Left lung (tissue), 10 donors: ENCODE measurements around the gene PLEKHG1. TPM values are rescaled to one million over a fixed set of nuclear protein-coding genes. Genes with fewer than 3 reads are reported as not detected.

Experiments used
- ATAC-seq: fragments of 200-7000 bp; cut with Tn5 transposase; one replicate; pipeline ENCODE4 v1.9.1; 2020; ENCODE audit warnings: moderate library complexity
- DNase-seq, 4 donors: peaks; one replicate each; pipeline ENCODE4 v3.0.0-alpha.2; 2013 to 2020
- H3K27ac ChIP-seq, 2 donors: fragments of 200-600 bp; sonication (generic) in 1 of 2; one replicate each; pipeline versions ENCODE4 v1.5.0 to v1.8.0; 2020 to 2021
- H3K27me3 ChIP-seq, 2 donors: fragments of 200-600 bp; sonication (generic) in 1 of 2; one replicate each; pipeline versions ENCODE4 v1.5.0 to v1.8.0; 2020 to 2021
- H3K36me3 ChIP-seq, 2 donors: fragments of 200-600 bp; sonication (generic) in 1 of 2; one replicate each; pipeline versions ENCODE4 v1.5.0 to v1.8.0; 2020 to 2021
- H3K4me1 ChIP-seq, 2 donors: fragments of 200-600 bp; one replicate each; pipeline ENCODE4 v1.8.0; 2021
- H3K4me3 ChIP-seq, 2 donors: fragments of 200-600 bp; sonication (generic) in 1 of 2; one replicate each; pipeline versions ENCODE4 v1.5.0 to v1.8.0; 2020 to 2021; ENCODE audit warnings: mild to moderate bottlenecking in 1 of 2
- H3K9me3 ChIP-seq, 2 donors: fragments of 200-600 bp; sonication (generic) in 1 of 2; one replicate each; pipeline versions ENCODE4 v1.5.0 to v1.8.0; 2020 to 2021
- intact Hi-C, 2 donors: fragments of 100-400 bp; cut with DNase I; formaldehyde crosslinking; loops; one replicate each; pipeline versions ENCODE4 v1.11.2 to v1.14.2; 2022
- polyA plus RNA-seq, 6 donors: library from polyadenylated mRNA; unstranded; fragments of 120-200 nt; gene quantifications; one replicate each; pipeline ENCODE4 v1.2.1, GENCODE V29; 2013; ENCODE audit not compliant: insufficient read length in 6 of 6
- total RNA-seq, 2 donors: library from RNA; stranded (reverse); fragmentation: NEBNext Ultra II Directional; extraction: Animal tissue kit (Norgen Biotek cat#: 25700); gene quantifications; one replicate each; pipeline ENCODE4 v1.2.1, GENCODE V29; 2021
- TF ChIP-seq, protein P1 (sequence below), 2 donors: fragments of 200-600 bp; sonication (generic) in 1 of 2; IDR thresholded peaks; one replicate each; pipeline versions ENCODE4 v1.5.0 to v1.8.0; 2021; ENCODE audit warnings: antibody characterized with exemption in 2 of 2
- donor health status: DM: no; HTN: yes; CAD: no.
- donor health status: DM: no; HTN: no; CAD: no.

Gene PLEKHG1
- total and polyA plus RNA-seq, 8 donors: 16.7 to 34.2 (median 30.6) TPM

- Histone ChIP-seq H3K36me3 (no peaks in the 10 kb centered on the region), H3K4me1 (peaks cover 0 to 20% of the 10 kb centered on the region in 2 donors), H3K27me3 (peaks cover 0 to 53% of the 10 kb centered on the region in 2 donors), H3K4me3 (peak overlapping the region; percentile 63 to 76), H3K9me3 (no peaks in the 10 kb centered on the region), H3K27ac (peak overlapping the region; percentile 81 to 83)
- TF ChIP-seq, protein P1, sequence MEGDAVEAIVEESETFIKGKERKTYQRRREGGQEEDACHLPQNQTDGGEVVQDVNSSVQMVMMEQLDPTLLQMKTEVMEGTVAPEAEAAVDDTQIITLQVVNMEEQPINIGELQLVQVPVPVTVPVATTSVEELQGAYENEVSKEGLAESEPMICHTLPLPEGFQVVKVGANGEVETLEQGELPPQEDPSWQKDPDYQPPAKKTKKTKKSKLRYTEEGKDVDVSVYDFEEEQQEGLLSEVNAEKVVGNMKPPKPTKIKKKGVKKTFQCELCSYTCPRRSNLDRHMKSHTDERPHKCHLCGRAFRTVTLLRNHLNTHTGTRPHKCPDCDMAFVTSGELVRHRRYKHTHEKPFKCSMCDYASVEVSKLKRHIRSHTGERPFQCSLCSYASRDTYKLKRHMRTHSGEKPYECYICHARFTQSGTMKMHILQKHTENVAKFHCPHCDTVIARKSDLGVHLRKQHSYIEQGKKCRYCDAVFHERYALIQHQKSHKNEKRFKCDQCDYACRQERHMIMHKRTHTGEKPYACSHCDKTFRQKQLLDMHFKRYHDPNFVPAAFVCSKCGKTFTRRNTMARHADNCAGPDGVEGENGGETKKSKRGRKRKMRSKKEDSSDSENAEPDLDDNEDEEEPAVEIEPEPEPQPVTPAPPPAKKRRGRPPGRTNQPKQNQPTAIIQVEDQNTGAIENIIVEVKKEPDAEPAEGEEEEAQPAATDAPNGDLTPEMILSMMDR (IDR thresholded peaks at IDR 0.05): peak; percentile 39 to 41
- peak in 3 of 4 donors; percentile 69 to 83 (median 82) for DNase-seq
- intact Hi-C loops: no loop called here
- ATAC-seq: peak; percentile 84
Measured at GRCh38 chr6:150600301-150601017, 774 bp downstream of the PLEKHG1 start.

DNA sequence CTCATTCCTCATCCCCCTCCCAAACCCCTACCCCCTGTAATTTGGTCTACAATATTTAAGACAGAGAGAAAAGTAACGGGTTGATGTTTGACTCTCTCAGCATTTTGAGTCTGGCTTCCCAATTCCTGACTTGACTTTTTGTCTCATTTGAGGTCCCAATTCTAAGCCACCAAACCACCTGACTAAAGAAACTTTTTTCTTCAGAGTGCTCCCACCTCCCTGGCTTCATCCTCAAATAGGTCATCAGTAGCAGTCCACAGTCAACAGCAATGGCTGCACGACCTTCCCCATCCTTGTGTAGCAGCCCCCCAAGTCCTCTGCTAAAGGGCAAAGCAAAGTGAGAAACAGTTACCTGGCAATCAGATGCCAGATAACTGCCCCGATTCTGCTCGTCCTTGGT lies 1.8 kb downstream of the PLEKHG1 start:
- intact Hi-C loops: no loop called here
- Histone ChIP-seq H3K27ac (no peak overlapping the region), H3K4me1 (peaks cover 2 to 20% of the 10 kb centered on the region in 2 donors), H3K4me3 (peak overlapping the region in 1 of 2 donors; percentile 63), H3K9me3 (no peaks in the 10 kb centered on the region), H3K27me3 (peaks cover 0 to 53% of the 10 kb centered on the region in 2 donors), H3K36me3 (no peaks in the 10 kb centered on the region)
- DNase-seq (no peak), ATAC-seq (no peak)
- TF ChIP-seq, protein P1 (IDR thresholded peaks at IDR 0.05): no peak

- TF ChIP-seq, protein P1 (IDR thresholded peaks at IDR 0.05): no peak
- ATAC-seq (no peak), DNase-seq (no peak)
- intact Hi-C loops: no loop called here
- peaks cover 11 to 20% of the 10 kb centered on the region in 2 donors for H3K4me1 ChIP-seq
- no peak overlapping the region for H3K4me3 ChIP-seq
- no peaks in the 10 kb centered on the region for H3K36me3 ChIP-seq
- peaks cover 0 to 44% of the 10 kb centered on the region in 2 donors for H3K27me3 ChIP-seq
- H3K27ac ChIP-seq: no peak overlapping the region
- H3K9me3 ChIP-seq: no peaks in the 10 kb centered on the region
Measured at GRCh38 chr6:150603176-150603575, 3.5 kb downstream of the PLEKHG1 start.

- TF ChIP-seq, protein P1 (IDR thresholded peaks at IDR 0.05): no peak
- intact Hi-C loops: no loop called here
- DNase-seq (no peak), ATAC-seq (no peak)
- H3K36me3 ChIP-seq: no peaks in the 10 kb centered on the region
- no peak overlapping the region for H3K4me3 ChIP-seq
- H3K9me3 ChIP-seq: no peaks in the 10 kb centered on the region
- H3K4me1 ChIP-seq: peaks cover 11 to 15% of the 10 kb centered on the region in 2 donors
- no peak overlapping the region for H3K27ac ChIP-seq
- peaks cover 0 to 31% of the 10 kb centered on the region in 2 donors for H3K27me3 ChIP-seq
Measured at GRCh38 chr6:150604467-150604866, 4.8 kb downstream of the PLEKHG1 start.

DNA sequence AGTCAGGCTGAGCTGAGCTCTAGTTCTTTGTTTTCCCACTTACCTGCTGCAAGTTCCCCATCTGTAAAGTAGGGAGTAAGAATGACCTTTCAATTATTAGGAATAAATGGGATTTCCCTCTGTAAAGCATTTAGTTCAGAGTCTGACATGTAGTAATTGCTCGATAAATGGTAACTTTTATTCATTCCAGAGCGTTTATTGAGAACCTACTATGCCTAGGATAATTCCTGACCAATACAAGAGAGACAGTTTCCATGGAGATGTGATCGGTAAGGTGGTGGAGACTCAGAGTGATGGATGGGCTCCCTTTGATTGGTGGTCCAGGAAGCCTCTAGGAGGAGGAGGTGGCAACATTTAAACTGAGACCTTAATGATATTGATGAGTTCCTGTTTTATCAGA lies 5.6 kb downstream of the PLEKHG1 start:
- Histone ChIP-seq H3K27me3 (peaks cover 0 to 22% of the 10 kb centered on the region in 2 donors), H3K9me3 (no peaks in the 10 kb centered on the region), H3K27ac (no peak overlapping the region), H3K4me1 (peaks cover 10 to 11% of the 10 kb centered on the region in 2 donors), H3K4me3 (no peak overlapping the region), H3K36me3 (no peaks in the 10 kb centered on the region)
- DNase-seq (no peak), ATAC-seq (no peak)
- TF ChIP-seq, protein P1 (IDR thresholded peaks at IDR 0.05): no peak
- intact Hi-C loops: no loop called here
